GM19328 (cell line): ENCODE measurements around the gene FMOD.
"Not testable (repeated sequence)": the region's sequence is repeated elsewhere in the genome, so short reads cannot be mapped to it uniquely, and the experiment has no call there.

ENCODE experiments used
- ATAC-seq: cut with Tn5 transposase; IDR thresholded peaks from one replicate; pipeline ENCODE4 v1.9.1; 2021; ENCODE audit warnings: mild to moderate bottlenecking, moderate library complexity; ENCODE audit not compliant: unreplicated experiment

FMOD gene

GRCh38 chr1:203307641-203308126 lies 43.2 kb downstream of the FMOD start:
- ATAC-seq = no peak

GRCh38 chr1:203306965-203307541 lies 43.9 kb downstream of the FMOD start:
- no peak for ATAC-seq

- no peak for ATAC-seq
These were observed 44.6 kb downstream of the FMOD start for GRCh38 chr1:203306089-203306964.

- no peak for ATAC-seq
These were observed 45.2 kb downstream of the FMOD start for GRCh38 chr1:203305809-203306088.

- peak; percentile 68 for ATAC-seq
These were observed 45.8 kb downstream of the FMOD start, which contains the start of gene BTG2 for GRCh38 chr1:203304919-203305808. TSS of gene BTG2 (plus strand) at chr1:203305519. CDS start at chr1:203305607, 88 bp downstream.

GRCh38 chr1:203304391-203304918 lies 46.5 kb downstream of the FMOD start:
- ATAC-seq = no peak

GRCh38 chr1:203302894-203303293 lies 48.0 kb downstream of the FMOD start:
- no peak for ATAC-seq

- ATAC-seq = no peak
These were observed 48.5 kb downstream of the FMOD start for GRCh38 chr1:203302456-203302855.

GRCh38 chr1:203301331-203301668 lies 49.6 kb downstream of the FMOD start:
- no peak for ATAC-seq

GRCh38 chr1:203300441-203301330 lies 50.2 kb downstream of the FMOD start:
- no peak for ATAC-seq

GRCh38 chr1:203299719-203300429 lies 51.0 kb downstream of the FMOD start:
- not testable (repeated sequence) for ATAC-seq

GRCh38 chr1:203299169-203299568 lies 51.8 kb downstream of the FMOD start:
- ATAC-seq = no peak

GRCh38 chr1:203296460-203297073 lies 54.4 kb downstream of the FMOD start:
- no peak for ATAC-seq

GRCh38 chr1:203295796-203296195 lies 55.1 kb downstream of the FMOD start:
- ATAC-seq = no peak

GRCh38 chr1:203291201-203292096 lies 59.5 kb downstream of the FMOD start:
- no peak for ATAC-seq
